Testis (tissue), 2 donors: ENCODE data around the gene GRIK4.

ENCODE experiments used
- CTCF ChIP-seq, 3 experiments: fragments of 450-650 bp in 2 of 3; fragments of 200-600 bp in 1 of 3; sonication (generic) in 1 of 3; IDR thresholded peaks; one replicate each; pipeline ENCODE4 v1.5.1; 2016 to 2019; ENCODE audit warnings: antibody characterized with exemption in 3 of 3, mild to moderate bottlenecking in 2 of 3, moderate library complexity in 1 of 3
- POLR2A ChIP-seq: fragments of 450-650 bp; IDR thresholded peaks from one replicate; pipeline ENCODE4 v1.6.1; 2017; ENCODE audit warnings: antibody characterized with exemption, mild to moderate bottlenecking, moderate library complexity

GRCh38 chr11:120805960-120806555, 294.5 kb downstream of the GRIK4 start:
- TF ChIP-seq CTCF (IDR thresholded peaks at IDR 0.05) (no peak), POLR2A (no peak)
